Fibroblast of lung (primary cell): ENCODE measurements around the gene GPC6. TPM values are rescaled to one million over a fixed set of nuclear protein-coding genes. Genes with fewer than 3 reads are reported as not detected.

ENCODE experiments used
- DNase-seq, 2 donors: peaks; one replicate each; pipeline versions ENCODE4 v3.0.0 to v3.0.0-alpha.2; 2010; ENCODE audit warnings: low read depth in 2 of 2
- H2AFZ ChIP-seq: 2 replicates; pipeline ENCODE4 v1.5.1; 2012; ENCODE audit warnings: low read length, control low read depth, inconsistent platforms
- H3K27ac ChIP-seq: 2 replicates; pipeline ENCODE4 v1.5.1; 2011; ENCODE audit warnings: low read length, control low read depth; ENCODE audit not compliant: insufficient read depth
- H3K27me3 ChIP-seq: 2 replicates; pipeline ENCODE4 v1.5.1; 2011; ENCODE audit warnings: mild to moderate bottlenecking, low read length; ENCODE audit not compliant: control insufficient read depth, insufficient read depth
- H3K36me3 ChIP-seq: 2 replicates; pipeline ENCODE4 v1.5.1; 2011; ENCODE audit warnings: low read length; ENCODE audit not compliant: control insufficient read depth, insufficient read depth
- H3K4me1 ChIP-seq: 2 replicates; pipeline ENCODE4 v1.5.1; 2011; ENCODE audit warnings: low read length; ENCODE audit not compliant: control insufficient read depth, insufficient read depth; ENCODE audit errors: extremely low read depth
- H3K4me2 ChIP-seq: 2 replicates; pipeline ENCODE4 v1.5.1; 2011; ENCODE audit warnings: low read length, control low read depth; ENCODE audit not compliant: insufficient read depth; ENCODE audit errors: extremely low read depth
- H3K4me3 ChIP-seq, 4 experiments: fragments of 200-600 bp in 1 of 4; sonication (generic) in 1 of 4; replicated peaks in 1 of 4; 2 replicates each; pipeline ENCODE4 v1.5.1; 2011 to 2016; ENCODE audit warnings: low read length in 4 of 4, low read depth in 3 of 4, mild to moderate bottlenecking in 3 of 4, control low read depth in 2 of 4, inconsistent platforms in 1 of 4, mixed read lengths in 1 of 4; ENCODE audit not compliant: insufficient read depth in 1 of 4; ENCODE audit errors: control extremely low read depth in 1 of 4
- H3K79me2 ChIP-seq: 2 replicates; pipeline ENCODE4 v1.5.1; 2012; ENCODE audit warnings: mild to moderate bottlenecking, low read length, inconsistent platforms; ENCODE audit not compliant: control insufficient read depth, insufficient read depth
- H3K9ac ChIP-seq: 2 replicates; pipeline ENCODE4 v1.5.1; 2011; ENCODE audit warnings: mild to moderate bottlenecking, low read length, control low read depth; ENCODE audit not compliant: insufficient read depth
- H3K9me3 ChIP-seq: 2 replicates; pipeline ENCODE4 v1.5.1; 2012; ENCODE audit warnings: low read depth, low read length; ENCODE audit not compliant: control insufficient read depth, insufficient read depth
- H4K20me1 ChIP-seq: 2 replicates; pipeline ENCODE4 v1.5.1; 2011; ENCODE audit warnings: low read length; ENCODE audit not compliant: control insufficient read depth, insufficient read depth; ENCODE audit errors: extremely low read depth
- EZH2 ChIP-seq: IDR thresholded peaks from 2 replicates; pipeline ENCODE4 v1.5.1; 2012; ENCODE audit warnings: low read length, control low read depth, mild to moderate bottlenecking; ENCODE audit errors: missing control alignments
- polyA plus RNA-seq, 2 donors: library from polyadenylated mRNA; depleted of rRNA in 1 of 2; stranded (reverse) in 1 of 2; unstranded in 1 of 2; fragments of >200 nt; gene quantifications; 2 replicates each; pipeline ENCODE4 v1.2.1, GENCODE V29; 2011 to 2012; ENCODE audit warnings: missing spikeins in 1 of 2
- total RNA-seq: library from RNA; depleted of rRNA; stranded (reverse); fragments of >200 nt; gene quantifications from 2 replicates; pipeline ENCODE4 v1.2.1, GENCODE V29; 2014
- TF ChIP-seq, protein P1 (sequence below), 2 donors: IDR thresholded peaks in 1 of 2; conservative IDR thresholded peaks in 1 of 2; 1 replicate in 1 of 2; 2 replicates in 1 of 2; pipeline ENCODE4 v1.5.1; 2011 to 2012; ENCODE audit warnings: low read length in 2 of 2, control low read depth in 1 of 2, inconsistent platforms in 1 of 2, low read depth in 1 of 2, mild to moderate bottlenecking in 1 of 2

The GPC6 gene
- total and polyA plus RNA-seq, 2 donors (not counting 1 experiment from before 2014, with no cell fraction given), result 11.2 to 33.7 TPM

DNA sequence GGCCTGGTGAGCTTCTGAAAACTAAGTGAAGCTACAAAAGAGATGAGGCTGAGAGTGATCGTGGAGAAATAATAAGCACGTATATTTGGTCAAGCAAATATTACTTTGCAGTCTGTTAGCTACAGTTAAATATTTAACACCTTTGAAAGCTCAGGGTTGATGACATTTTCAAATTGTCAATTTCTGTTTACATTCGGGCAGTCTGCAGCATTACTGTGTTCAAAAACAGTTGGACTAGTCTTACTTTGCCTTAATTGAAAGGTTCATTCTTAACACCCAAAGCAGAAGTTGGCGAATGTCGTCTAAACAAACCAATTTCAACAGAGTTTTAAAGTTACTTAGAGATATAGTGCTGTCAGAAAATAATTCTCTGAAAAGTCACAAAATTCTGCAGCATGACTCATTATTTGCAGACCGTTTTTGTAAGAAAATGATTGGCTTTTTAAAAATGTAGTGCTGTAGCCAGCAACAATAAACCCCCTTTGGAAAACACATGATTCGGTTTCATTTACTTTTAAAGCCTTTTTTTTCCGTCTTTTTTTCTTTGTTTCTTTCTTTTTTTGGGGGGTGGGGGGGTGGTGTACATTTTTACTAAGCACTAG, 549.0 kb downstream of the GPC6 start:
- H3K4me3 ChIP-seq, result peak overlapping the region in 1 of 4 experiments; percentile 14
- peak; percentile 66 to 88 for DNase-seq
- no peaks in the 10 kb centered on the region for H4K20me1 ChIP-seq
- peak overlapping the region; percentile 59 for H3K4me2 ChIP-seq
- no peaks in the 10 kb centered on the region for H3K79me2 ChIP-seq
- H3K27me3 ChIP-seq, result no peaks in the 10 kb centered on the region
- H3K9me3 ChIP-seq, result no peaks in the 10 kb centered on the region
- TF ChIP-seq EZH2, result no peak
- TF ChIP-seq, protein P1, sequence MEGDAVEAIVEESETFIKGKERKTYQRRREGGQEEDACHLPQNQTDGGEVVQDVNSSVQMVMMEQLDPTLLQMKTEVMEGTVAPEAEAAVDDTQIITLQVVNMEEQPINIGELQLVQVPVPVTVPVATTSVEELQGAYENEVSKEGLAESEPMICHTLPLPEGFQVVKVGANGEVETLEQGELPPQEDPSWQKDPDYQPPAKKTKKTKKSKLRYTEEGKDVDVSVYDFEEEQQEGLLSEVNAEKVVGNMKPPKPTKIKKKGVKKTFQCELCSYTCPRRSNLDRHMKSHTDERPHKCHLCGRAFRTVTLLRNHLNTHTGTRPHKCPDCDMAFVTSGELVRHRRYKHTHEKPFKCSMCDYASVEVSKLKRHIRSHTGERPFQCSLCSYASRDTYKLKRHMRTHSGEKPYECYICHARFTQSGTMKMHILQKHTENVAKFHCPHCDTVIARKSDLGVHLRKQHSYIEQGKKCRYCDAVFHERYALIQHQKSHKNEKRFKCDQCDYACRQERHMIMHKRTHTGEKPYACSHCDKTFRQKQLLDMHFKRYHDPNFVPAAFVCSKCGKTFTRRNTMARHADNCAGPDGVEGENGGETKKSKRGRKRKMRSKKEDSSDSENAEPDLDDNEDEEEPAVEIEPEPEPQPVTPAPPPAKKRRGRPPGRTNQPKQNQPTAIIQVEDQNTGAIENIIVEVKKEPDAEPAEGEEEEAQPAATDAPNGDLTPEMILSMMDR (conservative IDR thresholded peaks at IDR 0.05 in 1 of 2, IDR thresholded peaks at IDR 0.05 in 1 of 2; ENCODE audit: low read depth in 1 of 2, low read length in 2 of 2), result no peak
- peak overlapping the region; percentile 55 for H3K27ac ChIP-seq
- H3K36me3 ChIP-seq, result no peaks in the 10 kb centered on the region
- no peak overlapping the region for H3K9ac ChIP-seq
- H3K4me1 ChIP-seq, result peaks cover 3% of the 10 kb centered on the region
- no peak overlapping the region for H2AFZ ChIP-seq

GRCh38 chr13:93776936-93777335, 550.3 kb downstream of the GPC6 start:
- Histone ChIP-seq H3K79me2 (no peaks in the 10 kb centered on the region), H3K4me3 (no peak overlapping the region), H3K27ac (no peak overlapping the region), H2AFZ (no peak overlapping the region), H3K4me2 (no peak overlapping the region), H3K9ac (no peak overlapping the region), H3K9me3 (no peaks in the 10 kb centered on the region), H3K27me3 (no peaks in the 10 kb centered on the region), H4K20me1 (no peaks in the 10 kb centered on the region), H3K4me1 (peaks cover 3% of the 10 kb centered on the region), H3K36me3 (no peaks in the 10 kb centered on the region)
- TF ChIP-seq, protein P1 (conservative IDR thresholded peaks at IDR 0.05 in 1 of 2, IDR thresholded peaks at IDR 0.05 in 1 of 2; ENCODE audit: low read depth in 1 of 2, low read length in 2 of 2), result no peak
- no peak for TF ChIP-seq EZH2
- peak in 1 of 2 donors; percentile 90 for DNase-seq

GRCh38 chr13:93777504-93777903, 550.9 kb downstream of the GPC6 start:
- Histone ChIP-seq H3K9me3 (no peaks in the 10 kb centered on the region), H3K4me1 (peaks cover 3% of the 10 kb centered on the region), H3K27ac (no peak overlapping the region), H3K27me3 (no peaks in the 10 kb centered on the region), H3K36me3 (no peaks in the 10 kb centered on the region), H2AFZ (no peak overlapping the region), H3K79me2 (no peaks in the 10 kb centered on the region), H3K9ac (no peak overlapping the region), H3K4me3 (no peak overlapping the region), H4K20me1 (no peaks in the 10 kb centered on the region), H3K4me2 (no peak overlapping the region)
- DNase-seq, result no peak
- TF ChIP-seq, protein P1 (conservative IDR thresholded peaks at IDR 0.05 in 1 of 2, IDR thresholded peaks at IDR 0.05 in 1 of 2; ENCODE audit: low read depth in 1 of 2, low read length in 2 of 2), result no peak
- TF ChIP-seq EZH2, result no peak
